Endodermal cell (in vitro differentiated cells): ENCODE results near the gene STYX. TPM values are rescaled to one million over a fixed set of nuclear protein-coding genes. Genes with fewer than 3 reads are reported as not detected.

ENCODE experiments used
- DNase-seq: peaks from one replicate; pipeline ENCODE4 v3.0.0-alpha.2; 2017
- H3K27ac ChIP-seq: 2 replicates; pipeline ENCODE4 v1.5.1; 2013; ENCODE audit warnings: mild to moderate bottlenecking, low read depth, low read length, moderate library complexity
- H3K27me3 ChIP-seq: 2 replicates; pipeline ENCODE4 v1.6.1; 2013; ENCODE audit warnings: mild to moderate bottlenecking, low read length, moderate library complexity; ENCODE audit not compliant: insufficient read depth, control insufficient read depth, poor library complexity, severe bottlenecking
- H3K36me3 ChIP-seq: 2 replicates; pipeline ENCODE4 v1.7.0; 2013; ENCODE audit warnings: mild to moderate bottlenecking, low read length, moderate library complexity; ENCODE audit not compliant: control insufficient read depth, insufficient read depth
- H3K4me1 ChIP-seq: one replicate; pipeline ENCODE4 v1.7.0; 2013; ENCODE audit warnings: low read length; ENCODE audit not compliant: control insufficient read depth, insufficient read depth
- H3K4me3 ChIP-seq: 2 replicates; pipeline ENCODE4 v1.5.1; 2013; ENCODE audit warnings: mild to moderate bottlenecking, low read length, moderate library complexity
- H3K9ac ChIP-seq: 2 replicates; pipeline ENCODE4 v1.6.1; 2013; ENCODE audit warnings: mild to moderate bottlenecking, low read length, moderate library complexity; ENCODE audit not compliant: poor library complexity, severe bottlenecking; ENCODE audit errors: extremely low read depth
- H3K9me3 ChIP-seq: 2 replicates; pipeline ENCODE4 v1.6.1; 2013; ENCODE audit warnings: mild to moderate bottlenecking, low read length, moderate library complexity; ENCODE audit not compliant: control insufficient read depth
- H3K27ac Mint-ChIP-seq: 2 replicates; pipeline ENCODE4 v1.8.0; 2020; ENCODE audit warnings: mixed read lengths
- H3K27me3 Mint-ChIP-seq: 2 replicates; pipeline ENCODE4 v1.8.0; 2021; ENCODE audit warnings: mild to moderate bottlenecking, mixed read lengths; ENCODE audit not compliant: insufficient read depth
- H3K36me3 Mint-ChIP-seq: 2 replicates; pipeline ENCODE4 v1.8.0; 2020; ENCODE audit warnings: low read depth, mixed read lengths
- H3K4me1 Mint-ChIP-seq: 2 replicates; pipeline ENCODE4 v1.8.0; 2020; ENCODE audit warnings: mixed read lengths
- H3K4me3 Mint-ChIP-seq: 2 replicates; pipeline ENCODE4 v1.8.0; 2020; ENCODE audit warnings: mild to moderate bottlenecking, moderate library complexity, mixed read lengths
- H3K9me3 Mint-ChIP-seq: 2 replicates; pipeline ENCODE4 v1.8.0; 2020; ENCODE audit warnings: mild to moderate bottlenecking, mixed read lengths
- WGBS, 2 experiments: methylation state at CpG; one replicate each; pipeline versions ENCODE4 v1.1.5 to v1.1.7; 2013; ENCODE audit warnings: missing lambda C conversion rate in 2 of 2, mixed read lengths in 1 of 2; ENCODE audit not compliant: insufficient coverage in 1 of 2, insufficient read length in 1 of 2; 5-methylcytosine and 5-hydroxymethylcytosine counted together
- total RNA-seq, 2 donors: library from RNA; stranded (reverse); fragmentation: NEBNext Ultra II Directional in 1 of 2; extraction: Animal tissue kit (Norgen Biotek cat#: 25700) in 1 of 2; gene quantifications; 2 replicates in 1 of 2; 3 replicates in 1 of 2; pipeline ENCODE4 v1.2.1, GENCODE V29; 2021
- TF ChIP-seq, protein P1 (sequence below): fragments of 200-600 bp; sonication (generic); conservative IDR thresholded peaks from 2 replicates; pipeline ENCODE4 v1.5.0; 2021; ENCODE audit warnings: antibody characterized with exemption, mild to moderate bottlenecking

The STYX gene
- total RNA-seq, 2 donors from 2014 or later: 27.3 to 28.2 TPM

- Mint-ChIP-seq H3K27ac (no peak overlapping the region), H3K36me3 (no peaks in the 10 kb centered on the region), H3K4me3 (no peak overlapping the region), H3K9me3 (no peaks in the 10 kb centered on the region), H3K27me3 (no peaks in the 10 kb centered on the region), H3K4me1 (no peaks in the 10 kb centered on the region)
- TF ChIP-seq, protein P1, sequence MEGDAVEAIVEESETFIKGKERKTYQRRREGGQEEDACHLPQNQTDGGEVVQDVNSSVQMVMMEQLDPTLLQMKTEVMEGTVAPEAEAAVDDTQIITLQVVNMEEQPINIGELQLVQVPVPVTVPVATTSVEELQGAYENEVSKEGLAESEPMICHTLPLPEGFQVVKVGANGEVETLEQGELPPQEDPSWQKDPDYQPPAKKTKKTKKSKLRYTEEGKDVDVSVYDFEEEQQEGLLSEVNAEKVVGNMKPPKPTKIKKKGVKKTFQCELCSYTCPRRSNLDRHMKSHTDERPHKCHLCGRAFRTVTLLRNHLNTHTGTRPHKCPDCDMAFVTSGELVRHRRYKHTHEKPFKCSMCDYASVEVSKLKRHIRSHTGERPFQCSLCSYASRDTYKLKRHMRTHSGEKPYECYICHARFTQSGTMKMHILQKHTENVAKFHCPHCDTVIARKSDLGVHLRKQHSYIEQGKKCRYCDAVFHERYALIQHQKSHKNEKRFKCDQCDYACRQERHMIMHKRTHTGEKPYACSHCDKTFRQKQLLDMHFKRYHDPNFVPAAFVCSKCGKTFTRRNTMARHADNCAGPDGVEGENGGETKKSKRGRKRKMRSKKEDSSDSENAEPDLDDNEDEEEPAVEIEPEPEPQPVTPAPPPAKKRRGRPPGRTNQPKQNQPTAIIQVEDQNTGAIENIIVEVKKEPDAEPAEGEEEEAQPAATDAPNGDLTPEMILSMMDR: no peak
- Histone ChIP-seq H3K4me3 (no peak overlapping the region), H3K9ac (no peak overlapping the region), H3K9me3 (no peaks in the 10 kb centered on the region), H3K4me1 (no peaks in the 10 kb centered on the region), H3K36me3 (no peaks in the 10 kb centered on the region), H3K27ac (no peak overlapping the region), H3K27me3 (no peaks in the 10 kb centered on the region)
- no peak for DNase-seq
- 93 to 94% methylated on average over 2 to 3 of the region's 4 CpGs for WGBS, 2 experiments
Observed at GRCh38 chr14:52806115-52806514, 76.1 kb downstream of the STYX start.

DNA sequence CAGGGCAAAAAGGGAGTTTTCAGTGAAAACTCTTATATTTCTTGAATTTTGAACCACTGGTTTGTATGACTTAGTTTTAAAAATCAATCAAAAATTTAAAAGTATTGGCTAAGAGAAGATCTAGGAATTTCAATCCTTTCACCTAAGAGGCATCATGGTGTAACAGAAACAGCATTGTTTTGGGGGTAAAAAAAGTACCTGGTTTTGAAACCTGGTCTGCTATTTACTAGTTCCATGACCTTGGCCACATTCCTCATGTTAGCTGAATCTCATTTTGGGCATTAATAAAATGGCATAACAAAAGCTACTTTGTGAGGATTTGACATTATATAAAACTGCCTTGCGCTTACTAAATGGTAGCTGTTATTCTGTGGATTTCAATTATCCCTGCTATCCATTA, 78.1 kb downstream of the STYX start:
- no peaks in the 10 kb centered on the region for H3K9me3 ChIP-seq
- Mint-ChIP-seq H3K4me3 (no peak overlapping the region), H3K27ac (no peak overlapping the region), H3K9me3 (no peaks in the 10 kb centered on the region), H3K36me3 (no peaks in the 10 kb centered on the region), H3K27me3 (no peaks in the 10 kb centered on the region), H3K4me1 (no peaks in the 10 kb centered on the region)
- no peaks in the 10 kb centered on the region for H3K4me1 ChIP-seq
- no peak for DNase-seq
- H3K4me3 ChIP-seq: no peak overlapping the region
- WGBS, 2 experiments: 100% methylated on average over 1 of the region's 1 CpG; no CpG with 5 or more reads in 1 of the 2 experiments
- H3K27ac ChIP-seq: no peak overlapping the region
- H3K9ac ChIP-seq: no peak overlapping the region
- no peaks in the 10 kb centered on the region for H3K27me3 ChIP-seq
- TF ChIP-seq, protein P1: no peak
- no peaks in the 10 kb centered on the region for H3K36me3 ChIP-seq

GRCh38 chr14:52821805-52822250, 91.9 kb downstream of the STYX start:
- no peak overlapping the region for H3K27ac Mint-ChIP-seq
- peaks cover 9% of the 10 kb centered on the region for H3K4me1 Mint-ChIP-seq

More at GRCh38 chr14:52821805-52822250, 91.9 kb downstream of the STYX start:
- Histone ChIP-seq H3K4me1 (no peaks in the 10 kb centered on the region), H3K27me3 (no peaks in the 10 kb centered on the region), H3K9ac (no peak overlapping the region), H3K4me3 (no peak overlapping the region), H3K36me3 (no peaks in the 10 kb centered on the region), H3K9me3 (no peaks in the 10 kb centered on the region), H3K27ac (no peak overlapping the region)
- Mint-ChIP-seq H3K4me3 (no peak overlapping the region), H3K36me3 (no peaks in the 10 kb centered on the region), H3K27me3 (no peaks in the 10 kb centered on the region), H3K9me3 (no peaks in the 10 kb centered on the region)
- DNase-seq: no peak
- WGBS, 2 experiments: 90 to 94% methylated on average over 3 to 6 of the region's 7 CpGs
- TF ChIP-seq, protein P1: no peak
